GDM1 (cell line): ENCODE measurements around the gene CDCP1.

ENCODE experiments used
- DNase-seq: peaks from one replicate; lab custom pipeline; 2025; lab: John Stamatoyannopoulos, UW

CDCP1 gene, protein sequence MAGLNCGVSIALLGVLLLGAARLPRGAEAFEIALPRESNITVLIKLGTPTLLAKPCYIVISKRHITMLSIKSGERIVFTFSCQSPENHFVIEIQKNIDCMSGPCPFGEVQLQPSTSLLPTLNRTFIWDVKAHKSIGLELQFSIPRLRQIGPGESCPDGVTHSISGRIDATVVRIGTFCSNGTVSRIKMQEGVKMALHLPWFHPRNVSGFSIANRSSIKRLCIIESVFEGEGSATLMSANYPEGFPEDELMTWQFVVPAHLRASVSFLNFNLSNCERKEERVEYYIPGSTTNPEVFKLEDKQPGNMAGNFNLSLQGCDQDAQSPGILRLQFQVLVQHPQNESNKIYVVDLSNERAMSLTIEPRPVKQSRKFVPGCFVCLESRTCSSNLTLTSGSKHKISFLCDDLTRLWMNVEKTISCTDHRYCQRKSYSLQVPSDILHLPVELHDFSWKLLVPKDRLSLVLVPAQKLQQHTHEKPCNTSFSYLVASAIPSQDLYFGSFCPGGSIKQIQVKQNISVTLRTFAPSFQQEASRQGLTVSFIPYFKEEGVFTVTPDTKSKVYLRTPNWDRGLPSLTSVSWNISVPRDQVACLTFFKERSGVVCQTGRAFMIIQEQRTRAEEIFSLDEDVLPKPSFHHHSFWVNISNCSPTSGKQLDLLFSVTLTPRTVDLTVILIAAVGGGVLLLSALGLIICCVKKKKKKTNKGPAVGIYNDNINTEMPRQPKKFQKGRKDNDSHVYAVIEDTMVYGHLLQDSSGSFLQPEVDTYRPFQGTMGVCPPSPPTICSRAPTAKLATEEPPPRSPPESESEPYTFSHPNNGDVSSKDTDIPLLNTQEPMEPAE

DNA sequence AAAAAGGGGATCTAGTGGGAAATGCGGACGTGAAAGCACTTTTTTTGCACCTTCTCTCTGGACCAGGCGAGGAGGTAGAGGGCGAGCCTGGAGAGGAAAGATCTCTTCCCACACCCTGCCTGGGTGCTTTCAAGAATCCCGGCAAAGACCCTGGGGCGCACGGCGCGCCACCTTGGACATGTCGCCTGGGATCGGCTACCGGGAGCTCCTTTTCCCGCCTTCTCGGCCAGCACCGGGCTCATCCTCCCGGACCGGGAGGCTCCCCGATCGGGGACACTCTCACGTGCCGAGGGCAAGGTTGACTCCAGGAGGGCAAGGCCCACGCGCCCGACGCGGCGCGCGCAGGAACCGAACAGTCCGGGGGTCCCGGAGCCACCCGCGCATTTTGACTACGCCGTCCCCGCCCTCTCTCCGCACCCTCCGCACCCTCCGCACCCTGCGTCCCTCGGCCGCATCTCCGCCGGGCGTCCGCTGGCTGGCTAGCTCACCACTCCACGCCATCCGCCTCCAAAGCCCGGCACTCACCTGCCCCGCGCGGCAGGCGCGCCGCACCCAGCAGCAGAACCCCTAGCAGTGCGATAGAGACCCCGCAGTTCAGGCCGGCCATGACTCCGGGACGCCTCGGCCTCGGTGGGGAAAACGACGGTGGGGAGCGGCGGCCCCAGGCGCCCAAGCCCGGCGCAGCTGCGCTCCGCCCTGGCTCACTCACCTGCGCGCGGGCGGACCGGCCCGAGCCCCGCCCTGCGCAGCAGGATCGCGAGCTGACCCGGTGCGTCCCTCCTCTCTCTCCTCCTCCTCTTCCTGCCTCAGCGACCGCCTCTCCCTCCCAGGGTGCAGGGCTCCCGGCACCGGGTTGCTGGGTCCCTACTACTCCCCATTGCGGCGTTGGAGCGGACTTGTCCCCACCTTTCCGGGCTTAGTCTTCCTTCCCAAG lies at the start of gene CDCP1:
Gene CDCP1, minus strand, starts transcription at position 698 of the 934 bp plus-strand sequence. Its CDS starts 91 bp downstream, at position 607.
- no peak for DNase-seq

DNA sequence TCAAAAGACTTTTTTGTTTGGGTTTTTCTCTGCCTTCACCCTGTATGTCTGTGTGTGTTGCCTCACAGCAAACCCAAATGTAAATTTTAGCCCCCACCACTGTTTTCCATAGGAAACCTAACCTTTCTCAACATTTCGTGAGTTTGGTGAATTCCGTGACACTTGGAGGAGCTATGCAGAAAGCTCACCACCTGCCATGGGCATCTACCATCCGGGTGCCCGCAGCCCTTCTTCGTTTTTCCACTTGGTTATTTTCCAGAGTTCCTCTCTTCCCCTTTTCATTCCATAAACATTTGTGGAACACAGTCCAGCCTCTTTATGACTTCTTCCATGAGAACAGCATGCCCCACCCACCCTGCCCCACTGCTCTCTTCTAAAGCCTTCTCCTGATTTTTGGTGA lies 48.6 kb upstream of the CDCP1 start:
- DNase-seq, result no peak

DNA sequence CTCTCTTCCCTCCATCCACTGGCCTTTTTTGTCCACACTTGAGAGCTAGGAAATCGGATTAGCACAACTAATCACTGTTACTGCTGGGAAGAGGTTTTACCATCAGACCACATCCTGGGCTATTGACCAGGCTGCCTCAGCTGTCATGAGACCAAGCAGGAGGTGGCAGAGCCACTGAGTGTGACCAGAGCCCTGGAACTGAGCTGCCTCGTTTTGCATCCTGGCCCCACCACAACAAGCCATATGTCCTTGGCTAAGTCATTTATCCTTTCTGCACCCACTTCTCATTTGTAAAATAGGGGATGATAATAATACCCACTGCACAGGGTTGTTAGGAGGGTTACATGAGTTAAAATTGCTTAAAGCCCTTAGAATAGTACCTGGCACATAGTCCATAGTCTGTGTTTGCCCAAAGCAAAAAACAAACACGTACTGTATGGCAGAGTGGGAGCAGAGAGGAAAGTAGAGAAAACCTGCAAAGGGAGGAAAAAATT lies 45.8 kb upstream of the CDCP1 start:
- DNase-seq, result no peak

DNA sequence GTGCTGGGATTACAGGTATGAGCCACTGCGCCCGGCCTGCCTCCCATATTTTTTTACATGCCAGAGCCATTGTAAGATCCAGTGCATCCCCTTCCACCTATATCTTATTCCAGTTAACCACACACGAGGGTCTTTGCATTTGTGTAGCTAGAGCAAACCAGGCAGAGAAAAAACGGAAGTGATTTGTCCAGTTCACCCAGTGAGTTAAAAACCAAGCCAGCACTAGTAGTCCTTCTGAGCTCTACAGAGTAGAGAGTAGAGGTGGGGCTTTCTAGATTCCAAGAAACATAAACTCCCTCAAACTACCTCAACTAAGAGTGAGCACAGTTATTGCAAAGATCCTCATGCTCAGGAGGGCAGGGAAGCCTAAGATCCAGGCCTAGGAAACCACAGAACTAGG lies 45.2 kb upstream of the CDCP1 start:
- DNase-seq, result no peak

DNA sequence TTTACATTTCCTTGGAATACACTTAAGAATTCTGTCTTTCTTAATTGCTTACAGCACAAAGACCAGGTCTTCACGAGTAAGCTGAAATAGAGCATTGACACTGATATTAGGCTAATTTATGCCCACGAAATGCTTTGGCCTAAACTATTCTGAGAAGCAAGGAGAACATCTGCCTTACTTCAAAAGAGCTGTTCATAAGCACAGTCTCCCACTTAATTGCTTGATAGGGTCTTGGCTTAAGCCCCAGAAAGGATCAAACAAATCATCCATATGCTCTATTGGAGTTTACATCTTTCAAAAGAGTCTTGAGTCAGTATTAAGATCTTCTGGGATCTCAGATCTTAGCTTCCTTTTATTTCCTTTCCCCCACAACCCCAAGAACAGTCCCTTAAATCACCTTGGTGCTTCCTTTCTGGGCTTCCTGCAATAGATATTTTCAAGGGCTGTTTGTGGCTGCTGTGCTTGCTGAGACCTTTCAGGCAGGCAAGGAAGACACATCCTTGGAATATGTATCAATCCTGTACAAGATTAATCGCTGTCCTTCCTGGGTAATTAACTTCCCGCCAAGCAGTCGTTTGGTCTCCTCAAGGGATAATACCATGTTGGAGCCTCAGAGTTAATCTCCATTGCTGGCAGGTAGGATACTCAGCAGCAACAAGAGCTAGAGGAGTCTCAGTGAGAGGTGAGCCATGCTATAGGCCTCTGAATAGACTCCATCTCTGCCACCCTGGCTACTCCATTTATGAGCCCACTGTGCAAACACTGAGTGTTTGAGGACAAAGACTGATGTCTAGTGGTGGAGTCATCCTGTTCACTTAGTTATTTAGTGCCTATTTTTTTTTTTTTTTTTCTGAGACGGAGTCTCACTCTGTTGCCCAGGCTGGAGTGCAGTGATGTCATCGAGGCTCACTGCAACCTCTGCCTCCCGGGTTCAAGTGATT lies 42.8 kb upstream of the CDCP1 start:
- no peak for DNase-seq

DNA sequence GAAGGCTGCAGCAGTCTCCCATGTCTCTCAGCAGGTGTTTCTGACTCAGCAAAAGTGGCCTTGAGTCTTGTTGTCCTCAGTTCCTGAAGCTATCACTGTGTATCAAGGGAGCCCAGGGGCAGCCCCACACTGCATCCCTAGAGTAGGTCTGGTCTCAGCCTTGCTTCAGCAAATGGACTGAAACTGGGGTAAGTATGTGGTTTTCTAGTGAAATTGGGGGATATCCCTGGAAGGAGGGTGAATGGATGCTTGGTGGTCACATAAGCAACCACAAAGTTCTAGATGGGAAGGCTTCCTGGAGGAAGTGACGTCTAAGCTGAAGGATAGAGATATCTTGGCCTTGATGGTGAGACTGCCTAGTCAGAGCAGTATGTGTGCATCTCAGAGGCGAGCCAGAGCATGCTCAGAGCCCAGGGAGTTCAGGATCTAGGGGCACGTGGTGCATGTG lies 41.5 kb upstream of the CDCP1 start:
- peak; percentile 21 for DNase-seq

DNA sequence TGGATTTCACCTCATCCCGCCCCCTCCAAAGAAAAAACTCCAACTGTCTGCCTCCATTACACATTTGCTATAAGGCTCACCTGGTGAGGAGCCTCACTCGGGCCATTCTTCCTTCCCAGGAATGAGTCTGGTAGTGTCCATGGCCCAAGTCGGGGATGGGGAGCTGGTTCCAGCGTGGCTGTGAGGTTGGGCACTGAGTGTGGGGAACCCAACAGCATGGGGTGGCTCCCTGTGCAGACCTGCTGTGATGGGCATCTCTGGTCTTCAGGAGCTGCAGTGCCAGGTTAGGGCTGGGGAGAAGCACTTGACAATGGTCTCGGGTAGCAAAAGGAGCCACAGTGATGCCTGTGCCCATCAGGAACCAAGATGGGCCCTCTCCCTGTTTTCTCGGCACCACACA lies 40.7 kb upstream of the CDCP1 start:
- no peak for DNase-seq

DNA sequence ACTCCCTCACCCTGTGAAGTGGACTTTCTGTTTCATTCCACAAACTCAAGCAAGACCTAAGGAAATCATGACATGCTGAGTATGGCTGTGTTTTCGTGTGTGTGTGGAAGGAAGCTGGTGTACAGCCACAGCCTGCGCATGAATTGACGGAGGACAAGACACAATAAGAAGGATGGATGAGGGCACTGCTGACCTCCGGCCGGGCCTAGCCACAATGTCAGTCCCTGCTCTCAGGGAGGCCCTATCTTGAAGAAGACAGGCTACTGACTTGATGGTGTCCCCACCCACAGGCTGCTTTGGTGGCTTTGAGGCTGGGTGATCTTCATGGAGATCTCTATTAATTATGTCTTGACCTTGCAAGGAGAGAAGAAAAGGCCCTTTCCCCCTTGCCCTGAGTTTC lies 39.3 kb upstream of the CDCP1 start:
- DNase-seq, result no peak

DNA sequence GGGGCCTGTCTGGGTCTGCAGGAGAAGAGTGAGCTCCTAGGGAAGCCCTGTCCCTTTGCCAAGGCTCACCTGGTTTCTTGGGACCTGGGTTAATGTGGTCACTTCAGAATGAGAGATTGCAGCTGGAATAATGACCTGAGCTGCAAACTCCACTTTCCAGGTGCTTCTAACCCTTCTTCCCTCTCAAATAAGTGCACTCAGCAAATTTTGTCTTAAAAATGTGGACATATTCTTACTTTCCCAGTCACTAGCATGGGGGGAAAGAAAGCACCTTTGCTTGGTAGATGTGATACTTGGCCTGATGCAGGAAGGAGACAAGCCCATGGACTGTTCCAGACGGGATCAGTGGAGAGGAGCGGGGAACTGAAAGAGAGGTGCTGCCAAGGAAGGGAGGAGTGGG lies 38.9 kb upstream of the CDCP1 start:
- no peak for DNase-seq

DNA sequence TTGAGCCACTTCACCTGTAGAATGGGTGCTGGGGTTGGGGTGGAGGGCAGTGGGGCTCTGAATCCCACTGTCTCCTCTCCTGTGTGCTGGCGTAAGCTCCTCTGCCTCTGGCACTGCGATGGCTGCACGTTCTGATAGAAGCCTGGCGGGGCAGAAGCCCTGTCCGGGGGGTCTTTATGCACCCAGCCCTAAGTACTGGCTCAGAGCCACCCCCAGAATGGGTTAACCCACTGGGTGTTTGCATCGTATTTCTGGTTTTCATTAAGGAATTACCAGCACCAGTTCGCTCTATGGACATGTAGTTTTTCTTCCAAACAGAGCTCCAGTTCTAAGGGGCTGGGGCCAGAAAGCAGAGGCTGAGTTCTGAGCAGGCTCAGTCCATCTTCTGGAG lies 37.7 kb upstream of the CDCP1 start:
- no peak for DNase-seq

DNA sequence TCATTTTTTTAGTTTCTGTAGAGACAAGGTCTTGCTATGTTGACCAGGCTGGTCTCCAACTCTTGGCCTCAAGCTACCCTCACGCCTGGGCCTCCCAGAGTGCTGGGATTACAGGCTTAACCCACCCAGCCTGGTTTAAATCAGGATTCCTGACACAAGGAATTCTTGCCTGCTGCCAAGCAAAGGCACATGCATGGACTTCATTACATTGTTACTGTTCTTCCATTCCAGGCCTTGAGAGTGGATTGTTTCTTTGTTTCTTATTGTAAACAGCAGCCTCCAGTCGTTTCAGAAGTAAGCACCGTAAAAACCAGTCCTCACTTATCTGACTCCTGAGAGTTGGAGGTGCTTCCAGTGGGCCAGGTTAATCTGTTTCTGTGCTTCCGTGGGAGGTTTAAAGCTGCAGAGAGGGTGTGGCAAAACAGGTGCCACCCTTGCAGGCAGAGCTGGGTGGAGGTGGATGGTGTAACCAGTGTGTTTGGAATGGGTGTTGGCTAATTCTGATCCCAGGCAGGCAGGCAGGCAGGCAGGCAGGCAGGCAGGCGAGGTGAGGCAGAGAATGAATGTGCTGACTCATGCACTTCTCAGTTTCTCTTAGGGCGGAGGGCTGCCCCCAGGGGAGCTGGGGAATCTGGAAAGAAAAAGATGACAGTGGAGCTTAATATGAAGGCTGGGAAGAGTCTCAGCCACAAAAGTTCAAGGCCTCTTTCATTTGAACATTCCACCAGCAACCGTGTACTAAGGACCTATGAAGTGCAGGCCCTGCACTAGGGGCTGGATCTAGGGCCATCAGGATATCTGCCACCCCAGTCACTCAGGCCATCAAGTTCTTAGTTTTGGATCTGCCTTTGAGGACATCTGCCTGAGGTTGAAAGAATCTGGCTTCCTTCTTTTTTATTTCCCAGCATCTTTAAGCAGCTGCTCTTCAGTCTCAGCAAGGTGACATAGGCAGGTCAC lies 37.0 kb upstream of the CDCP1 start:
- DNase-seq, result no peak

DNA sequence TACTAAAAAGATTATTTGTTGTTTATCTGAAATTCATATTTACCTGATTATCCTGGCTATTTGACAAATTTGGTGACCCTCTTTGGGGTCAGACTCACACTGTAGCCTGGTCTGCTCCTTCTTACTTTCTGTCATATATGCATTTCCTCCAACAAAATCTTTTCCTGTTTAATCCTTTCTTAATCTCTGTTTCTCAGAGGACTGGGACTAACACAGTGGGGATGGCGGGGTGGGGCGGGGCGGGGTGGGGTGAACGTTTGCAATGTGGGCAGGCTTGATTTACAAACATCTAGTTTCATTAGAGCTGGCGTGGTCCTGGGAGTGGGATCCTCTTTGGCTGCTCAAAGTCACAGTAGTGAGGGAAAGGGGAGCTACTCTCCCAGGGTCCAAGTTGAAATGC lies 35.3 kb upstream of the CDCP1 start:
- DNase-seq, result no peak

DNA sequence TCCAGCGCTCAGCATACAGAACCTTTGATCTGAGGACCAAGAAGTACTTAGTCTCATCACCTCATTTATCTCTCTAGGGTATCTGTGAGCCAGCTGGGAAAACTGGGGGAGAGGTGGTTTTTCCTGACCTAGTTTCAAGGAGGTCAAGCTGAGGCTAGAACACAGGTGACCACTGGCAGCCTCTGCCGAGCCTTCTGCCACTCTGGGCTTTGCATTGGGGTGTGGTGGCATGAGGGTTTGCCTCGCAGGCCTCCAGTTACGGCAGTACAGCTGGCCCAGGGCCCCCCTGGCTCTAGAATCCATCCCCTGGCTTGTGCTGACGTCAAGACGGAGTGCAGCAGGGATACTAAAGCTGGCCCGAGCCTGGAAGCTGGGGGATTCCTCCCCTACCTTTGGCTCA lies 34.7 kb upstream of the CDCP1 start:
- no peak for DNase-seq

DNA sequence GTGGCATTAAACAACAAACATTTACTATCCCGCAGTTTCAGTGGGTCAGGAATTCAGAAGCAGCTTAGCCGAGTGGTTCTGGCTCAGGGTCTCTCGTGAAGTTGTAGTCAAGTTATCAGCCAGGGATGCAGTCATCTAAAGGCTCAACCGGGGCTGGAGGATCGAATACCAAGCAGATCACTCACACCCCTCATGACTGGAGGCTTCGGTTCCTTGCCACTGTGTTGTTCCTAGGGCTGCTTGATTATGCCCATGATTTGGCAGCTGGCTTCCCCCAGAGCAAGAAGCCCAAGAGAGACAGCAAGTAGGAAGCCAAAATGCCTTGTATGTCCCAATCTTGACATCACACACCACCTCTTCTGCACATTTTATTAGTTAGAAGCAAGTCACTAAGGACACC lies 33.9 kb upstream of the CDCP1 start:
- DNase-seq, result no peak

DNA sequence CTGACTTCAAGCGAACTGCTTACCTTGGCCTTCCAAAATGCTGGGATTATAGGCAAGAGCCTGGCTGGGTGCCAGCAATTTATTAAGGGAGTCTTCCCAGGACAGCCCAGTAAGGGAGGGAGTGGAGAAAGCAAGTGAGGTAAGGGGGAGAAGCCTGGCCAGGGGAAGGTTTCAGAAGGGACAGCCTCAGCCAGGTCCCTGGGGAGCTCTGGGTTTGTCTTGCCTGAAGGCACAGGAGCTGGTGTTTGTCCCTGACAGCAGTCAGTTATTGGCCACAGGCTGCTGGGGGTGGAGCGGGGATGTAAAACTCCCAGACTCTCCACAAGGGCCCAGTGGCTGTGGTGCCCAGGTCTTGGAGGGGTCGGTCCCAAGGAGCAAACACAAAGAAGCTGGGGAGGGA lies 33.0 kb upstream of the CDCP1 start:
- no peak for DNase-seq

DNA sequence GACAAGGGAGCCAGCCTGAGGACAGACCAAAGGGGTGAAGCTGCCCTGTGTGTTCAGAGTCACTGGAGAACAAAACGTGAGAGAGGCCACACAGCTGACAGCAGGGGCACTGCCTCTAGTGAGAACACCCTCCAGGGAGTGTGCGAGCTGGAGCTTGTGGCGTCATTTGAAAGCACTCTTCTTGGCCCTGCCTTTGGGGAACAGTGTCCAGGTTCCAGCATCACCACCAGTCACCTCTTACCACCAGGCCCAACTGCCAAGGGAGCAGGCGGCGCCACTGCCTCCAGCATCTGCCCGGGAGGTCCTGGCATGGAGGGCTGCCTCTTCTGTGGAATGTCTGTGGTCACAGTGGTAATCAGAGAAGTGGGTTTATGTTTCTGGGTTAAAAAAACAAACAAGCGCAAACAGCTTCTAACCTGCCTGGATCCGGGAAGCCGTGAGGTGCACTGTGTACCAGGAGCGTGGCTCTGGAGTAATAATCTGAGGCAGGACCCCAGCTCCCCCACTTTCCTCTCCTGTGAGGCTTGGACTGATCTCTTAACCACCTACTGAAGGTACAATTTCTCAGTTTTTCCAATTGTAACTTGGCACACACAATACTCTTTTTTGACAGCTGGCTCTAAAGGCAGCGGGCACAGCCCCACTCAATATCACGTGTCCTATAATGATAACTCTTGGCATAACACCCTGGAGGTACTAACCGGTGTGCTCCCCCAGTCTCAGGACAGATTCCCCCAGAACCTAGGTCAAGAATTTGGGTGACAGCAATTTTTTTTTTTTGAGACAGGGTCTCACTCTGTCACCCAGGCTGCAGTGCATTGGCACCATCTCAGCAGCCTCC lies 32.2 kb upstream of the CDCP1 start:
- DNase-seq, result no peak

DNA sequence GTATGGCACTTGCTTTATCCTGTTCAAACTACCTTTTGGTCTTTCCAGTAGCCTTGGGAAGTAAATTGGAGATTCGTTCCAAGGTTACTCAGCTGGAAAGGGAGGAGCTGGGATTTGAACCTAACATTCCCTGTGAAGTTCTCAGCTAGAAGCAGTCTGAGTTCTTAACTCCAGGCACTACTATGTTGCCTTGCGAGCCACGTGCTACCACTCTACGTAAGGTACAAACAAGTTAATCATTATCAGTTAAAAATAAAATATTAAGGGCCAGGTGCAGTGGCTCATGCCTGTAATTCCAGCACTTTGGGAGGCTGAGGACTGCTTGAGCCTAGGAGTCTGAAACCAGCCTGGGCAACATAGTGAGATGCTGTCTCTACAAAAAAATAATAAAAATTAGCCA lies 30.7 kb upstream of the CDCP1 start:
- no peak for DNase-seq

DNA sequence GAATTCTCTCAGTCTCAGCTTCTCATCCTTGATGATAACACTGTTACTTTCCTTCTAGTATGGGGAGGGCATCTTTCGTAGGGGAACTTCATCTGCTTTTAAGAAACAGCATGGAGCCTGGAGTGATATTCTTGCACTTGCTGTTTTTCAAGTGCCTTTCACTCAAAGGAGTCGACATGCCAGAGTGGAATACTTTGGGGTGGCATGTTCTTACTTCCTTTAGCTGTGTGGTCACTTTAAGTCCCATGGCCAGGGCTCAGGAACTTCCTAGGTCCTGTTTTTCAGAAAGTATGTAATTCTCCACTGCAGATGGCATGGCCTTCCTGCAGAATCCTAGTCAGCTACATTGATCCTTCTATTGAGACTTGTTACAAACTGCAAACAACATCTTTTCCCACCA lies 28.1 kb upstream of the CDCP1 start:
- DNase-seq, result no peak

DNA sequence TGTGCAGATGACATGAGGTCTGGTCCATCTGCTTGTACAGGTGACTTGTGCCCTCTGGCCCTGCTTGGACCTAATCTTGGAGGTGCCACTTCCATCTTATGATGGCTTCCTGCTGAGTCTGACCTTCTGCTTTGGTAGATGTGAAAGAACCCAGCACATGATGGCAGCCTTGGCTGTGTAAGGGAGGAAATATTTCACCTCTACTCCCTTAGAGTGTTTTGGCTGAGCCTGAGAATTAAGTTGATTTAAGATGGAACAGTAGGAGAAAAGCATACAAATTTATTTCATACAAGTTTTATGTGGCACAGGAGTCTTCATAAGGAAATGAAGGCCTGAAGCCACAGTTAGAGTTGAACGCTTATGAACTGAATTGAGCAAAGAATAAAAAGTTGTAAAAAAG lies 27.6 kb upstream of the CDCP1 start:
- DNase-seq, result no peak
